NCI-H2029 (cell line): ENCODE results near the gene AK5.
"Not testable (repeated sequence)": the region's sequence is repeated elsewhere in the genome, so short reads cannot be mapped to it uniquely, and the experiment has no call there.

ENCODE experiments used
- DNase-seq: peaks from one replicate; lab custom pipeline; 2025; lab: John Stamatoyannopoulos, UW

AK5 gene

DNA sequence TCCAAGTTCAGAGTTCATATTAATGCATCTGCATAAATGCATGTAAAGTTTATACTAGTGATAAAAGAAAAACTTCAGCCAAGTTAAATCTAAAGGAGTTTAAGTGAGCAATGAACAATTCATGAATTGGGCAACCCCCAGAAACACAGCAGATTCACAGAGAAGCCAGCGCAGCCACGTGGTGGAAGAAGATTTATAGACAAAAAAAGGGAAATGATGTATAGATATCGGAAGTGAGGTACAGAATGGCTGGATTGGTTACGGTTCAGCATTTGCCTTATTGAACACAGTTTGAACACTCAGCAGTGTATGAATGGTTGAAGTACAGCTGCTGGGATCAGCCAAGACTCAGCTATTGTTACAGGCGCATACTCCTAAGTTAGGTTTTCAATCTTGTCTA, 5.7 kb downstream of the AK5 start:
- no peak for DNase-seq

DNA sequence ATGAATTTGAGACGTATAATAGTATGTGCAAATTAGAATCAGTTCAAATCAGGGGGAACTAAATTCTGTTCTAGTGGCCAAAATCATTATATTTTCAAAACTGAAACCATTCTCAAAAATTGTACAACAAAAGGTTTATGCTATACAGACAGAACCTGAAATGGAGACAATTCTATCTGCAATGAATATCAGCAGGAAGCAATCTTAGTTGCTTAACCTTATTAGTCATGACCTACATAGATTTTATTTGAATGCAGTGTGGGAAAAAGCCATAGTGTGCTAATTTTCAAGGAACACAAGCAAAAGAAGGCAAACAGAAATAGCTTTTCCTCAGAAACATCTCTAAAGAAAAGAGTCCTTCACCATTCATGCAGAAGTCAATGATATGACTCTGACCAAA, 6.5 kb downstream of the AK5 start:
- no peak for DNase-seq

DNA sequence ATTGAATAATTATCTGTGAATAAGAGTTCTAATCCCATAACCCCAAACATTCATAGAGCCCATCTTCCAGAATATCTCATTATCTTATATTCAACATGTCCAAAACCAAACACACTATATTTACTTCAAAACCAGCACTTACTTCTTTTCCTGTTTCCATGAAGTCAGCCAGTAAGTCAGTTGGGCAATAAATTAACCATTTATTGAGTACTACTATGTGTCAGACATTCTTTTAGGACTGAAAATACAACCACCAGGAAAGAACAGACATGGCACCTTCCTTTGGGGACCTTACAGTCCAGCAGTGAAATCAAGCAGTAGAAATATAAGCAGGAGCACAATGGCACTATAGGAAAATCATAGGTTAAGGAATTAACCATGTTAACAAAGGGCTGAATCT, 8.8 kb downstream of the AK5 start:
- no peak for DNase-seq

DNA sequence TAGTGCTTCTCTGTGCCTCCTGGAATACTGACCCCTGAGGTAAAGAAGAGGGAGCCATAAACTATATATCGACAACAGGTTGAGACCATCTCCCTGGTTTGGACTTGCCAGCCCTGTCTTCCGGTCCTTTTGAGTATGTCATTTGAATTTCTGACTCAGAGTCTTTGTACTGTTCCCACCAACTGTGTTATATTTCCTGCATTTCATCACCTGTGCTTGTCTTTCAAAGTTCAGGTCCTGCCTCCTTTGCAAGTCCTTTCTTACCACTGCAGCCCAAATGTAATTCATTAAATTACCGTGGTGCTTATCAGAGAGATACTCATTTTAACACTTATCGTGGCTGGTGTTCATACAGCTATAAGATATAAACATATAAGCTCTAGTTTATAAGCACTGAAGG, 10.7 kb downstream of the AK5 start:
- no peak for DNase-seq

DNA sequence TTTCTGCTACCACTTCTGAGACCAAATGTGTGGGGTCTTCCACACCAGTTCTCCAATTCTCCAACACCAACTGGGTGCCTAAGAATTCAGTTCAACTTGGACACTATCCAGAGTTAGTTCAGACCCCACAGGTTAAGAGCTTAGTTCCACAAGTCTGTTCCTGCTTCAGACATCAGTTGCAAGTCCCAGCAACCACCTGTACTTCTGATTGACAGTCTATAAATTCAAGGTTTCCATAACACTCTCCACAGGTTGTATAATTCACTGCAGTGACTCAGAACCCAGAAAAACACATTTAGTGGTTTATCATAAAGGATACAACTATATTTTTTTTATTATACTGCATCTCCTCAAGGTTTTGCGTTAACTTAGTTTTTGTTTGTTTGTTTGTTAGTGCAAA, 18.7 kb downstream of the AK5 start:
- no peak for DNase-seq

DNA sequence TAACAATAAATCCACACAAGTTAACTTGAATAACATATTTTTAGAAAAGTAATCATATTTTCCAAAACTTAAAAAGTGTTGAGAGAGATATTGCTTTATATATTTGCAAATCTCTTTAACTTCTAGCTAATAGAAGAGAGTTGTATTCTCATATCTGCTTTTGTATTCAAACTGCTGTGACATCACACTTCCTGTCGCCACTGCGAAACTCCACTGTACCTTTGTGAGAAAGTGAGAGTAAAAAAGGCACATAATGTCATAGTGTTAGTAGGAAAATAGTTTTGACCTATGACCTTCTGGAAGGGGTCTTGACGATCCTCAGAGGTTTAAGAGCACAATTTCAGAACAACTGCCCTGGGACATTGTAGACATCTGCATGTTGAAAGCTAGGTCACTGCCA, 21.6 kb downstream of the AK5 start:
- no peak for DNase-seq

DNA sequence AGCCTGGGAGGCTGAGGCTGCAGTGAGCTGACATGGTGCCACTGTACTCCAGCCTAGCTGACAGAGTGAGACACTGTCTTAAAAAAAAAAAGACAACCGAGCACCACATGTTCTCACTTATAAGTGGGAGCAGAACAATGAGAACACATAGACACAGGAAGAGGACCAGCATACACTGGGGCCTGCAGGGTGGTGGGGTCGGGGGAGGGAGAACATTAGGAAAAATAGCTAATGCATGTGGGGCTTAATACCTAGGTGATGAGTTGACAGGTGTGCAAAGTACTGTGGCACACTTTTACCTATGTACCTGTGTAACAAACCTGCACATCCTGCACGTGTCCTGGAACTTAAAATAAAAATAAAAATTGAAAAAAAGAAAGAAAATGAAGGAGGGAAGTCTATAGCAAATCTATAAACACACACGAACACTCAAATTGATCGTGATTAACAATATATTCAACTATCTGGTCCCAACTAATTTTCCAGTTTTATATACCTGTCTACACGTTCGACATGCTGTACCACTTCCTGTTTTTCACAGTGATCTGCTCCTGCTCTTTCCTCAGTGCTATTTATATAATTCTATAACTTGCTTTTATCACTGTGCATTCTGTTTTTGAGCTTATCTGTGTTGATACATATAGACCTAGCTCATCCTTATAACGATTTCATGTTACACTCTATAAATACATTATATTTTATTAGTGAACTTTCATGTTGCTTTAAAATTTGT, 27.2 kb downstream of the AK5 start:
- no peak for DNase-seq

DNA sequence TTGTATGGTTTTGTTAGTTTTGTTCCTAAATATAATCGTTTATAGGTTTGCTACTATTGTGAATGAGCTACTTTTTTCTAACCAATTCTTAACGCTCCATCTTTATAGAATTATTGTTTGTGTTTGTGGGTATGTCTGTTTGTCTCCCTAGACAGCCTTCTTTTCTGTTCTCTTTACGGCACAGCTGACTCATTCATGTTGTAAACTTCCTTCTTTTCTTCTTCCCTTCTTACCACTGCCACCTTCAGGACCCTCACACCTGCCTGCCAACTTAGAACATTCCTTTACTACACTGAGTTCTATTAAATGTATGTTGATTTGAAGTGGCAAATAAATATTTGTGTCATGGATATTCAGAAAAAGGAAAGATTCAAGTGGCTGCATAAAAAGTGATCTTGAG, 29.1 kb downstream of the AK5 start:
- no peak for DNase-seq

DNA sequence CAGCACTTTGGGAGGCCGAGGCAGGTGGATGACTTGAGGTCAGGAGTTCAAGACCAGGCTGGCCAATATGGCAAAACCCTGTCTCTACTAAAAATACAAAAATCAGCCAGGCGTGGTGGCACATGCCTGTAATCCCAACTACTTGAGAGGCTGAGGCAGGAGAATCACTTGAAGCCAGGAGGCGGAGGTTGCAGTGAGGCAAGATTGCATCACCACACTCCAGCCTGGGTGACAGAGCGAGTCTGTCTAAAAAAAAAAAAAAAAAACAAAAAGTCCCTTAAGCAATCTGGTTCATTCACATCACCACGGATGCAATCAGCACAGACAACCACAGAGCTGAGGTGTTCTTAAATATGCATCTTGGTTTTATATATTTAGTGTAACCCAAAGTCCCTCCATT, 30.5 kb downstream of the AK5 start:
- not testable (repeated sequence) for DNase-seq

DNA sequence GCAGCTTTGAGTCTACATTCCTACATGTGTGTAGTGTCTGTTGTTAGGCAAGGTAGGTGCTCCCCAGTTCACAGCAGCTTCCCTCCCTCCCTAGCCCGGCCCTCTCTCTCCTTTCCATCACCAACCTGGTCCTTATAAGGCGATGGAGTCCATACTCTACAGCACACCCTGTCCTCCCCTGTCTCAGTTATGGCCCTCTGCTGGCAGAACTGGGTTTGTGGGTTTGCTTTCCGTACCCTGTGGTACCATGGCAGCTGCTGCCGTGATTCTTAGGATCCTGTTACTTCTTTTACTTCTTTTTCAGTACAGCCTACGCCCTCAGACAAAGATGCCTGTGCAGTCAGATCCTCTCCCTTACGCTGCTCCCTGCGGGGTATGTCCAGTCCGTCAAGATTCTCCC, 31.7 kb downstream of the AK5 start:
- no peak for DNase-seq

DNA sequence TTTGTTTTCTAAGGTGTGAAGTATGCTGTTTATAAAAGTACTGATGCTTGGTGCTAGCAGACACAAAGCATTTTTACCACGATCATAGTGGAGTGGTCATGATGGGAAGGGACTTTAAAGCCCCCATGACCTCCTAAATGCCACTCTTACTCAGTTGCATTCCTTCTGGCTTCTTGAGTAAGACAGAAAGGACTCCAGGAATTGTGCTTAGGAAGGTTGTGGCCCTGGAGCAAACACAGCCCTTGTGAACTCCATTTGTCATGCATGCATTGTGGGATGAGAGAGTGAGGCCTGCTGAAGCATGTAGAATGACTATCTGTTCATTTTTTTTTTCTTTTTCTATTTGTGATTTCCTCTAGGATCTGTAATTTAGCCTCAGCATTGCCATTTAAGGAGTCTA, 34.2 kb downstream of the AK5 start:
- no peak for DNase-seq

DNA sequence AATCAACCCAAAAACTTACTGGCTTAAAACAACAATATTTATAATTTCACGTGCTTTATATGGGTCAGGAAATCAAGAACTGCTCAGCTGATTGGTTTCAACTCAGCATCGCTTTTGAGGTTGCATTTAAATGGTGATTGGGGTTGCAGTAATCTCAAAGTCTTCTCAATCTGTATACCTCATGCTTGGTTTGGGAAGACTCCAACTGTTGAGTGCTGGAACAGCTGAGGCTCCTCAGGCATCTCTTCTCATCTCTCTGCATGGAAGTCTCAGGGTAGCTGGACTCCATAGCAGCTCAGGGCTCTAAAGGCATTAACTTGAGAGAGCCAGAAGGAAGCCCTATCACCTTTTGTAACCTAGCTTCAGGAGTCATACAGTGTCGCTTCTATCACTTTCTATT, 35.1 kb downstream of the AK5 start:
- DNase-seq: no peak

DNA sequence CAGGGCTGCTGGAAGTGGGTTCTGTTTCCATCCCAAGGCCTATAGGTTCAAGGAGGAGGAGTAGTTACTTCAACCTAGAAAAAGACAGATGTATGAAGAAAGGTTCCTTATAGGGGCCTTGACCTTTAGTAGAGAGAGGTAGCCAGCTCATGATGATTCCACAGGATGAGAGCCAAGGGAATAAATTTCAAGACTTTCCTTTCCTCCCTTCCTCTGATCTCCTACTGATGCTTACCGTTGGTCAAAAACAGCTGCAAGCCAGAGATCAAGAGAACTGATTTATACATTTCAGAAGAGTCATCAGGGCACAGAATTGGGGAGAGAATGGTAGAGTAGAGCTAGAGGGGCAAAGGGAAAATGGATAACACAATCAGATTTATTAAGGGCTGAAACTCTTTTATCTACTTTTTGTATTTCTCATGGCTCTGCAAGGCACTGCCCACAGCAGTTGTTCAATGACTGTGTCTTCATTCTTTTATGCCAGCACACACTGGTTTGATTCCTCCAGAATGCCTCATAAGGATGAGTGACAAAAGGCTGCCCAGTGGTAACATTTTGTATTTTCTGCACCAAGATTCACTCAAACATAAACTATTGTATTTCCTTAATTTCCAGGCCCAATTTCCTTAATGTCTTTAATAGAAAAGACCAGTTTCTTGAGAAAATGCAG, 37.4 kb downstream of the AK5 start:
- DNase-seq: no peak

DNA sequence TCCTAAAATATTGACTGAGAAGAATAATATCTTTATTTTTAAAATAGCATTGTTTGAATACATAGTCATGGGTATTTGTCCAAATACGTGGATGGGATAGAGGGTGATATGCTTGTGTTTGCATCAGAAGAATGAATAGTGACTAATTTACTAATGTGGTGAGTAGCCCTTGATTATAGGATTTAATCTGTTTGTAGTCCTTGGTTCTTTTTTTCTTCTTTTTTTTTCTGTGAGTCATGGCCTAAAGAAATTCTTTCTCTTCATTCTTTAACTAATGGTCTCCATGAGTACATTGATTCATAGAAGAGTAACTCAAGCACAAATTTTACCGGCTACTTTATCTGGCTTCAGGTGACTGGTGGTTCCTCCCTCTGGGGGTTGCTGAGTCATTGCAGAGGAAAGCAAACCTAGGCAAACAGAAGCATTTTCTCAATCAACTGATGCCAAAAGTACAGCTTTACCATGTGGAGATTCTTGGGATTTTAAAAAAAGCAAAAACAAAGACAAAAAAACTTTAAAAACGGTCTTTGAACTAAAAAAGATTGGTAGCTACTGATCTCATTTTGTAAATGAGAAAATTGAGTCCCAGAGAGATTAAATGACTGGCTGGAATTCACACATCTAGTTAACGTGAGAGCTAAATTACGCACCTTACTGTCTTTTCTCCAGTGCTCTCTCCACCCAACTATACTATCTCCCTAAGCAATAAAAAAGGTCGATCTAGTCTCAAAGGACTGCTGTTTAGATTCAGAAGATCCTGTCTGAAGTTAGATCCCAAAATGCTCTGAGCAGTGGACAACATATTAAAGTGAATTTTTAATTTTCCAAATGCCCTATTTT, 40.5 kb downstream of the AK5 start:
- DNase-seq: no peak

DNA sequence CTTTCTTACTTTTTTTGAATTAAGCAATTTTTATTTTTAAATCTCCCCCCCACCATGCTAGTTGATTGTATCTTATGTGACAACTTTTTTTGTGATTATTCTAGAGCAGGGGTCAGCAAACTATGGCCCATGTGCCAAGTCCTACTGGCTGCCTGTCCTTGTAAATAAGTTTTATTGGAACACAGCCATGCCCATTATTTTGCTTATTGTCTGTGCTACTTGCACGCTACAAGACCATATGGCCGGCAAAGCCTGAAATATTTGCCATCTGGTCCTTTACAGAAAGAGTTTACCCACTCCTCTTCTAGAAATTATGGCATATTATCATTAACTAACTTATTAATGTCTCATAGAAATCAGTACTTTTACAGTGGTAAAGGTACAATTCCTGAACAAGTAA, 51.7 kb downstream of the AK5 start:
- no peak for DNase-seq

DNA sequence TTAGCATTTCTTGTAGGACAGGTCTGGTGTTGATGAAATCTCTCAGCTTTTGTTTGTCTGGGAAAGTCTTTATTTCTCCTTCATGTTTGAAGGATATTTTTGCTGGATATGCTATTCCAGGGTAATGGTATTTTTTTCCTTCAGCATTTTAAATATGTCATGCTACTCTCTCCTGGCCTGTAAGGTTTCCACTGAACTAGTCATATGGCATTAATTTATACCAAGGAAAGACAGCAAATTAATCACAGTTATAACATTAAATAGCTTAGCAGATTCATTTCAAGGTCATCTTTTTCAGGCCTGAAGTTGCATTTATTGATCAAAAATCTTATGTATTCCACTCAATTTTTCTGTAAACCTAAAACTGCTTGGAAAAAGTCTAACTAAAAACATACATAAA, 54.9 kb downstream of the AK5 start:
- DNase-seq: no peak

DNA sequence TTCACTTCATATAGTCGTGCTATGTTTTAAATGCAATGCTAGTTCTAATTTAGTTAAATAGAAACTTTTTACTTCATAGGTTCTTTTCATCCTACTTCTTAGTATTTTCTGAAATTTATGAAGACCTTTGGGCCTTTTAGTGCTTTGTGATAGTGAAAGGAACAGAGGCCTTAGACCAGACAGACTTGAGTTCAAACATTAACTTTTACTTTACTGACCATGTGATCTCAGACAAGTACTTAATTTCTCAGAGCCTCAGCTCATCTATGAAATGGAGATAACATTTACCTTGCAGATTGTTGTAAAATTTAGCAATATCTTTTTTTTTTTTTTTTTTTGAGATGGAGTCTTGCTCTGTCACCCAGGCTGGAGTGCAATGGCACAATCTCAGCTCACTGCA, 57.5 kb downstream of the AK5 start:
- DNase-seq: no peak

DNA sequence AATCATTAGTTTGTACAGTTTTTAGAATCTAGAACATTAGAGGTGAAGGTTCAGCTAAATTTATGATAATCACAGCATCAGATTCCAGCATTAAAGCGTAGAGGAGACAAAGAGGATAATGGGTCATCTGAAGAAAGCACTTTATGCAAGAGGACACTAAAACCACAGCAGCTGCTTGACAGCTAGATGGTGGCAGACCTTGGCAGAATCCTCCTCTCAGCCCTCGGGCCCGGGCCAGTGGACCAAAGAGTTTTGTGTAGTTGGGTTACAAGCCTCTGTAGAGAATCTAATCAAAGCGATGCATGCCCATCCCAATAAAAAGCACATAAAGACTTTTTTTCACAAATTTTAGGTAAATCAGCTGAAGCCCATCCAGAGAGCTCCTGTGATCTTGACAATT, 59.4 kb downstream of the AK5 start:
- no peak for DNase-seq

DNA sequence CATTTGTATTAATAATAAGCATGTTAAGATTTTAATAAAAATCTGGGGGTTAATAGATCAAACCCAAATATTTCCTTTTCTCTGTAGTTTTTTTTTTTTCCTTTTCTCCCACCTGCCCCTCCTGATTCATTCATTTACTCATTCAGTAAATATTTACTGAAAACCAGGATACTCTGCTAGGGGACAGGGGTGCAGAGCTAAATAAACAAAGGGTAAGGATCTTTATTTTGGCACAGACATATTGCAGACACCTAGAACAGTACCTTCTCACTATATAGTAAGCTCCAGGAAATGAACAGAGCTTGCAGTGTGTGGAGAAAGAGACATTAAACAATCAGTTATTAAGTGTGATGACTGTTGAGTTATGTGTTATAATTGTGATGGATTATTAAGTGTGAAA, 60.9 kb downstream of the AK5 start:
- peak; percentile 7 for DNase-seq

DNA sequence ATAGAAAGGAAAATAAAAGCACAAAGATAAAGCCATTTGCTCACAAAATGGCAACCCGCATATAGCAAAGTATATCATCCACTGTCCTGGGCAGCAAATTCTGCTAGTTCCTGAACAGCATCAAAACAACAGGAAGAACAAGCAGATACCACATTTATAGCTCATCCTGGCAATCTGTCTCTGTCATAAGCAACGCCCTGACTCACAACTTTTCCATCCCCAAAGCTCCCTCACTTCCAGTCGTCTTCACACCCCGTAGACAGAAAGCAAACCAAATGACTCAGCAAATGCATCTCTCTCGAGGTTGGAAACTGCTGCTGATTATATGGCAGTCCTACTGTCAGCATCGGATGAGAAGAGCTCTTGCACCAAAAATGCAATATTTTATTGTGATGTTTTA, 65.8 kb downstream of the AK5 start:
- no peak for DNase-seq

DNA sequence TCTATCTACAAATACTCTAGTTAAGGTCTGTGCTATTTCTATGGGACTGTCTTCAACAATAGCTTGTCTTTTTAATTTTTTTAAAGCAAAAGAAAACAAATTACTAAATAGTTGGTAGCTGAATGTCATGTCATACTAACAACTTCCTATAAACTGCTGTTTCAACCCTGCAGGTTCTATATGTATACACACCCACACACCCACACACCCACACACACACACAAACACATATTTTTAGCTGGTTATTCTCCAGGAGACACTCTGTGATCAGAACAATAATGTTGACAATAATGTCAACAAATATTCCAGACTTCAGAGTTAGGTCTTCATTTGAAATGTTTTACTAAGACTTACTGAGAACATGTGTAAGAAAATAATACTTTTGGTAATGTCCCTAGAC, 66.7 kb downstream of the AK5 start:
- no peak for DNase-seq

DNA sequence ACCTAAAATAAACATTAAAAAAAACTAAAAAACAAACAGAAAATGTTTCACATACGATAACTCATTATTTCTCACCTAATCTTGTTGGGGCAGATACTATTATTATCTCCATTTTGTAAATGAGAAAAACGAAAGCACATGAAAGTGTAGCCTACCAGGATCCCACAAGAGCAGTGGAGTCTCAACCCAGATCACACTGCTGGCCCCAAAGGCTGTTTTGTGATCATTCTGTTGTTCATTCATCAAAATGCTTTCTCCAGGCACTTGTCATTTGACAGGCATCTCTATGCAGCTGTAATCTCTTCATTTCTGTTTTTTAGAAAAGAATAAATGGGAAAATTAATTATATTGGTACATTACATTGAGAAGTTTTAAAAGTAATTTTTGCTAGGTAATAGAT, 67.5 kb downstream of the AK5 start:
- DNase-seq: no peak
